Brain pericyte (primary cell): ENCODE data around the gene METTL8.
"Not testable (repeated sequence)": the region's sequence is repeated elsewhere in the genome, so short reads cannot be mapped to it uniquely, and the experiment has no call there.

Experiments
- DNase-seq: peaks from one replicate; pipeline ENCODE4 v3.0.0-alpha.2; 2012; ENCODE audit warnings: low read depth, low spot score

The METTL8 gene

DNA sequence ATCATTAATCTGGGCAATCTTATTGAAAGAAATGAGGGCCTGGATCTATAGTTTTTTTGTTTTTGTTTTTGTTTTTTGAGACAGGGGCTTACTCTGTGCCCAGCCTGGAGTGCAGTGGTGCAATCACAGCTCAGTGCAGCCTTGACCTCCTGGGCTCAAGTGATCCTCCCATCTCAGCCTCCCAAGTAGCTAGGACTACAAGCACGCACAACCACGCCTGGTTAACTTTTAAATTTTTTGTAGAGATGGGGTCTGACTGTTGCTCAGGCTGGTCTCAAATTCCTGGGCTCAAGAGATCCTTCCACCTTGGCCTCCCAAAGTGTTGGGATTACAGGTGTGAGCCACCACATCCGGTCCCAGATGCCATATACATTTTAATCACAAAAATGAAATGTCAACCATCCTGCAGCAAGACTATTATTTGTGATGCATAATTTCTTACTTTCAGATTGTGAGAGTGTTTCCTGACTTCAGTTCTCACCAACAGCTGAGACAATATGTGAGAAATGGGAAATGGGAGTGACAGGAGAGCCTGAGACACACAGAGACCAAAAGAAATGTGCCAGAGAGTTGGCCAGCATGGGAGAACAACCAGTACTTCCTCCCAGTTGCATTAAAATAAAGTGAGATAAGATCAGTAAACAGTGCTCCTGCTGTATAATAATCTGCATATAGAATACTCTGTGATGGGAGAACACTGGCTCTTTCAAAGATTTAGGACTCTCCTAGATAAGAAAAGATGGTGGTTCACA is 87.6 kb downstream of the METTL8 start:
- DNase-seq = no peak

DNA sequence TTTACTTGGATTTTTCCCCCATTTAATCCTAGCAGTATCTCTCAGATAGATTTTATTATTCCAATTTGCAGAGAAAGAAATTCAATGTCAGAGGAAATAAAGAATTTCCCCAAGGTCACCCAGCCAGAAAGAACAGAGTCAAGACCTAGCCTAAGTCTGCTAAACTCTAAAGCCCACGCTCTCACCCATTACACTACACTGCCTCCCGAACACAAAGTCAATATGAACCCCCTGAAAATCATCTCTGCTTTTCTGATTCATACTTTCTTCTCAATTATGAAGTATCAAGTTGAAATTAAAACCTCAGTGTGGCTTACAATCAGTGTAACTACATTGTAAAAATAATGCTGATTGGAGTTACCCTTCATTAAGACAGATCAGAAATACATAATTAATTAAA is 89.6 kb downstream of the METTL8 start:
- DNase-seq = no peak

DNA sequence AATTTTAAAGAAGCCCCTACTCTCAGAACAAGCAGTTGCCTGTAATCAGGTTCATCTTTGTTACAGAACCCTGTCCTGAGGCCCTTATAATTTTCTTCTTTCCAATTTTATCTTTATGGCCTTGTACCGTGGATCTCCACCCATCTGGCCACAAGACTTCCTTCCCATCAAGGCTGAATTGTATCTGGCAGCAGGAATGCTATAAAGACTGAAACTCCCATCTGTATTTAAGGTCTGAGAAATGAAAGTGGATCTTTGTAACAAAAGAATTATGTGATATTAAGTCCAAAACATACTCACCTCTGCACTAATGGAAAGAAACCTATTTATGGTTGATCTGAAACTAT is 91.8 kb downstream of the METTL8 start:
- no peak for DNase-seq

DNA sequence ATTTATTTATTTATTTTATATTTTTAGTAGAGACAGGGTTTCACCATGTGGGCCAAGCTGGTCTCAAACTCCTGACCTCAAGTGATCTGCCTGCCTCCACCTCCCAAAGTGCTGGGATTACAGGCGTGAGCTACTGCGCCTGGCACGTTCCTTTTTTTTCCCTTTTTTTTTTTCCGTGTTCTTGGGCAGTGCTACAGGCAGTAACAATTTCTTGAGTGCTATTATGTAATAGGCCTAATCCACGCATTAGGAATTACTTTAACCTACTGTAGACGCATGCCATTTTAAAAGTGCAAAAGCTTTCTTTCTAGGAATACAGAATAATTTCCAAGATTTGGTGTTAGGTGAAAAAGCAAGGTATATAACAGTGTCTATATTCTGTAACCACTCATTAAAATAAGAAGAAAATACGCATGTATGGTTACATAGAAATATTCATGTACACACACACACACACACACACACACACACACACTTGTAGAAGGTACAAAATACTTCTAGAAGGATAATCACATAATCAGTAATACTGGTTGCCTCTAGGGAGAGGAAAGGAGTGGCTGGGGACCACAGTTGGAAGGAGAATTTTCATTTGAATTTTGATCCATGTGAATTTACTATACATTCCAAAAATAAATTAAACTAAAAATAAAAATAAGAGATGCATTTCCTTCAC is 92.3 kb downstream of the METTL8 start:
- no peak for DNase-seq

DNA sequence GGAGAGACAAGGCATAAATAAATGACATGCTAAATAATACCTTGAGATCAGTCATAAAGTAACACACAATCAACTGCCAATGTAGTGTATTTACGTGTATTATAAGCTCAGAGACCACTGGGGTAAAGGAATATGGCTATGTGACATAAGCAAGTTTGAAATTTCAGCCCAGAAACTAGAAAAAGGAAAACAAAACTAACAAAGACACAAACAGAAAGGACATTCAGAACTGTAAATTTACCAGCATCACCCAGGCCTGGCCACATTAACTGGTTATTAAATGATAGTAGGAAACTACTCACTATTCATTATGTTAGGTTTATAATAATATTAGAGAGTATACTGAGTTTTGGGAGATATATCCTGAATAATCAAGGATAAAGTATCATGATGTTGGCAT is 98.8 kb downstream of the METTL8 start:
- no peak for DNase-seq

DNA sequence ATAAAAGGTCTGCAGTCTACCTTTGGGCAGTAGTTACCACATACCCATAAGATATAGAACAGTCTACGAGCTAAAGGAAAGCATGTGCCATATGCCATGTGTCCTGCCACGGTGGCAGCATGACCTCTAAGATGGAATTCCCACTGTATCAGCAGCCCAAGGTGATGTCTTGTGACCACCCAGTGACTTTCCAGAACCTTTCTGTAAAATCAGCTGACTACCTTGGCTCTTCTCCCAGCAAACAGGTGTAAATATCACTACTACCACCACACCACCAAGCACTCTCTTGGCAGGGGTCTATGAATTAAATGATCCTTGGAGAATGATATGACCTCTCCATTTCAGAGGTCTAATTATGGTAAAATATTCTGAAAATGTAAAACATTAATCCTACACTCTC is 99.6 kb downstream of the METTL8 start:
- DNase-seq = no peak

DNA sequence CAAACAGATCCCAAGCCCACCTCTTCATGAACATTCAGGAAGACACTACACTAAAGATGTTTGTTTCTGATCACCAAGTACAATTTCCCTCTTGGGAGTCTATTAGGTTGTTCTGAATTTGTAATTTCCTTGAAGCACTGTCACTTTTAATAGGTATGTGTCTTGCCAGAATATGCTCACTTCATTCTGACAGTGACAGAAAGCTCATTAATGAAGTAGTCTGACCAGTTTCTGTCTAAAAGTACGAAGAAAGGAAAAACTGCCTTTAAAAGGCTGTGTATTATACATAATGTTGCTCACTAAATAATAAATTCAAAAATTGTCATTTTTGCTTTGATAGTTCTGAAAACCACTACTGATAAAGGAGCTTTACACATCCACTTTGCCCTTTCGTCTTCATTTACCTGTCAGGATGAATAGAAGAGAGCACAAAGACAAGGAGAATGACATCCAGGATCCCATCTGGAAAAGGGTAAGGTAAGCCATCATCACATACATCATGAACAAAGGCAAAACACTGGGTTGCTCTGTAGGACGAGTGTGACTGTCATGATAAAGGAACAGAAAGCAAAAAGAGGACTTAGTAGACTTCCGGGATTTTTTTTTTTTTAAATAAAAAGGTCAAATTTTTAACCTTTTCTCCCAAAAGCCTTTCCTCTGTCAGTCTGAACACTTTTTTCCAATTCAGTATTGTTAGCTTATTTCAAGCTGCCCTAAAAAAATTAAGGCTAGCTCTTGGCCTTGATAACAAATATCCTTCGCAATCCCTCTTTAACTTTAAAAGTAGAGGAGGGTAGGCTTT is 103.4 kb downstream of the METTL8 start:
- DNase-seq = no peak

DNA sequence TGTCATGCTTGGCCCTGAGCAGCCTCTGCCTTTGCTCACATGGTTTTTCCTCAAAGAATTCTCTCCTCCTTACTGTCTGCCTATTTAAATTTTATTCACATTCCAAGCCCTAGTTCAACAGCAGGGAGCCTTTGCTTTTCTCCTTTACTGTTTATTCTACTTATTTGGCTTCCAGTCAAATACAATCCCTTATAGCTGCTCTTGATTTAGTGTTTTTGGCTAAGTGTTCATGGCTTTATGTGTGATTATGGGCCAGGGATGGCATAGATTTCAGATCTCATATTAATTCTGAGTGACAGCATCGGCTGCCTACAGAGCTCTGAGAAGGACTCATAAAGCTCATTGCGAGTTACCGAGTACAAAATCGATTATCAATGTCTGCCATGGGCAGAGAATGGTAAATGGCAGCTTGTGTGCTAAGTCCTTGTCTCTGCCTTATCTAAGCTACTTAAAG is 106.7 kb downstream of the METTL8 start:
- peak; percentile 36 for DNase-seq

DNA sequence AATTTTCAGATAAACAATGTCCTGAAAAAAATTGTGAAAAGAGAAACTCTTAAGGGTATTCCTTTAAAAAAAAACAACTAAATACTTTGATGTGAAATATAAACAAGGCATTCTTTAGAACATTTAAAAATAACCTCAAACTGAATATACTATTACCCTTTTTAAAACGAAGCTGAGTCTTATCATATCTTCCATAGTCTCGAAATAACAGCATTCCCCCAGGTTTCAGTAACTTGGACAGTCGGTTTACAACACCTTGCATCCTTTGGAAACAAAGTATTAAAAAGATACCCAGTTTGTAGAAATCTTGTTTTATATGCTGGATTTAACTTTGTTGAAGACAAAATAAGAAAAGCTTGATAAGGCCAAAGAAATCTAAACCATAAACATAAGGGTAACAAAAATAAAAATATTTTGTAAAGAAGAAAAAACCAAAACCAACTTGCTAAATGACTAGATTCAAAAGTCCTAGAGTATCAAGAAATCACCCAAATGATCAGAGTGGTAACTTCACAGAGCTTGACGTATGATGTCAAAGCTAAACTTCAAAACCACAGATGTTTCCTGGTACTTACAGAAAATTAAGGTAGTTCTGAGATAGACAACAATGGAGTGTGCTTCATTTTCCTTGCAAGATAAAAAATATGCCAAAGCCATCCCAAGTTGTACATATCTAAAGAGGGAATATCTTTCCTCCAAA is 107.8 kb downstream of the METTL8 start:
- no peak for DNase-seq

DNA sequence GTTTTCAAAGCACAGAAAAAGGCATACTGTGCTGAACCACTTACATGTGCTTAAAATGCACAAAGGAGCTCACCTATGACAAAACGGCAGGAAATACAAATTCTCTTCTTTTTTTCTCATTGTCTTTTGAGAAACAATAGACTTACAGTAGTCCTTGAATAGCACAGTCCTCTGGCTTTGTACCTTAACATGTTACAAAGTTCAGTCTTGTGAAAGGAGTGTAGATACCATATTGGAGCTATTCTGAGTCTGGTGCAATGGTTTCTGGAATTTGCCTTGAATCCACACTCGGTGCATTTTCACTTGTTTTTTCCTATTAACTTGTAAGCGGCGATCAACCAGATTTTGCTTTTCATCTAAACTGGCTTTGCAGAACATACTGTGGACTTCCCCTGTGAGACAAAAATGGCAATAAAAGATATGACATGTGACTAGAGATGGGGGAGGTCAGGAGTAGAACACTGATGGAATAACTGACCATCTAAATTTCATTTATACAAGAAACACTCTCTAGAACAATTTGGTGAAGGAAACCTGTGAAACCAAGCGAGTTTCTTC is 109.7 kb downstream of the METTL8 start:
- DNase-seq = no peak

DNA sequence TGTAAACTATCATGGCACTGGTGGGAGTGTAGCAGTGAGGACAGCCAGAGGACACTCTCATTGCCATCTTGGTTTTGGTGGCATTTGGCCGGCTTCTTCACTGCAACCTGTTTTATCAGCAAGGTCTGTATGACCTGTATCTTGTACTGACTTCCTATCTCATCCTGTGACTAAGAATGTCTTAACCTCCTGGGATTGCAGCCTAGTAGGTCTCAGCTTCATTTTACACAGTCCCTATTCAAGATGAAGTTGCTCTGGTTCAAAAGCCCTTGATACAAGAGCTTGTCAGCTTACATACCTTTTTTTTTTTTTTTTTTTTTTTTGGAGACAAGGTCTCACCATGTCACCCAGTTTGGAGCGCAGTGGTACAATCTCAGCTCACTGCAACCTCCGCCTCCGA is 110.9 kb downstream of the METTL8 start:
- DNase-seq = no peak

DNA sequence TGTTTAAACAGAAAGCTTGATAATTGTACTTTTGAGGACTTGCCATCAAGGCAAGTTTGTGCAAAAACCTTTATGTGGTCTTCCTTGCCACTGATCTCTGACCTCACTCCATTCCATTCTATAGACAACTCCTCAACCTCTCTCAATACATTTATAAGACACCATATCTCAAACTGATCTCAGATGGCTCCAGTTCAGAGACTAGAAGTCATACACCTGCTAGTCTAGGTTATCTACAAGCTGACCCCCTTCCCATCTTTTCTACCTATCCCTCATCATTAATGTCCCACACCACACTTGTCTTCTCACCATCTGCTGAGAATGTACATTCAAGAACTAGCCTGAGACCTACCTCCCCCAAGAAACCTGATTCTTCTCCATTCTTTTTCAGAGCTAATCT is 113.1 kb downstream of the METTL8 start:
- DNase-seq = no peak

DNA sequence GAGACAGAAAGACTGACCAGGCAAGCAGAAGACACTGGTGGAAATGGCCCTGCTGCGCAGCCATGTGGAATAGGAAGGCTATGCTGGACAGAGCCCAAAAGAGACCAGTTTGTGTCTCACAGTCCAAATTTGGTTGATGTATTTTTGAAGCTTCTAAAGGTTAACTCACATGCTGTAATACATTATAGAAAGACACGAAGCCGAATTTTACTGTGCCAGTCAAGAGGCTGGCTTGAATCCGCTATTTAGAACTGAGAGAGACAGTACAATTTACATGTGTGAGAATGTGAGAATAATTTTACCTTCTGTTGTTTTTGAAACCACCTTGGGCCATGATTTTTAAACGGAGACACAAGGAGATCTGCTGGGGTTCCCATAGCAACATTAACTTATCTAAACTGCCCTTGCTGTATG is 113.6 kb downstream of the METTL8 start:
- no peak for DNase-seq

DNA sequence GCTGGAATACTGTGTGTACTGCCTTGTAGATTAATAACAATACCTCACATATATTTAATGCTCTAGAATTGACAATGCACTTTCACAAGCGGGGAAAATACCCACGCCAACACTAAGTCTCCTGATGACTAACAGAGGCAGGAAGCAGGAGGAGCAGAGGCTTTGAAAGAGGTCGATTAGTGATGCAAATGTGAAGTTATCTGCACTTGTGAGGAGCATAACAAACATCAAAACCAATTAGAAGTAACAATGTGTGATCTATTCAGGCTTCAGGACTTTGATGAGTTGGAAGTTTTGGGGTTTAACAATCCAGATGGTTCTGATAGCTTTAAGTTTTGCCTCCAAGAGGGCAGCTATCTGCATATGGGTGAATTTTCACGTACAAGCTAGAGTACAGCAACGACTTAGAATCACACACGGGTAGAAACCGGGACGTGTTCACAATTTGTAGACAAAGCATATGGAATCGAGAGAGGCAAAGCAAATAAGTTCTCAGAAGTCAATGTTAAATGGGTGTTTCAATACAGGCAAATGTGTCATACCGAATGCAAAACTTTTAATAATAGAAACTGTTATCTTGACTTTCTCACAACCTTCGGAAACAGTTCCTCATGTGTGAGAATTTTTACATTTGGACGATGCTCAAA is 114.5 kb downstream of the METTL8 start:
- no peak for DNase-seq

DNA sequence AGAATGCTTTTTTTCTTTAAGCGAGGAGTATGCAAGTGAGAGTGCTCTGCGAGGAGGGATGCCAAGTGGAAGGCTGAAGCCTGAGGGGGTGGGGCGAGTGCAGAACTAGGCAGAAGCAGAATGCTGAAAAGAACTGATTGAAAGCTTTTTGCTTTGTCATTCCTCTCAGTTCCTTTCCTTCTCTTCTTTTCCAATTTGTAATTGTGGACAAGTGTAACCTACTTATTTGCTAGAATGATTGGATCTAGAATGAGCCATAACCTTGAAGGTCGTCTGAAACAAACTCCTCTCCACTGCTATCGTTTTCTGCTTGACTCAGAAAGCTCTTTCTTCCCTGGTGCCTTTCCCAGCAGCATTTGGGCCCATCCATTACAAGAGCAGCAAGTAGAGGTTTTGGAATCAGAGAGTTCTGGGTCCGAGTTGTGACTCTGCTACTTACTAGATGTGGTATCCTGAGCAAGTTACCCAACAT is 115.3 kb downstream of the METTL8 start:
- DNase-seq = no peak

DNA sequence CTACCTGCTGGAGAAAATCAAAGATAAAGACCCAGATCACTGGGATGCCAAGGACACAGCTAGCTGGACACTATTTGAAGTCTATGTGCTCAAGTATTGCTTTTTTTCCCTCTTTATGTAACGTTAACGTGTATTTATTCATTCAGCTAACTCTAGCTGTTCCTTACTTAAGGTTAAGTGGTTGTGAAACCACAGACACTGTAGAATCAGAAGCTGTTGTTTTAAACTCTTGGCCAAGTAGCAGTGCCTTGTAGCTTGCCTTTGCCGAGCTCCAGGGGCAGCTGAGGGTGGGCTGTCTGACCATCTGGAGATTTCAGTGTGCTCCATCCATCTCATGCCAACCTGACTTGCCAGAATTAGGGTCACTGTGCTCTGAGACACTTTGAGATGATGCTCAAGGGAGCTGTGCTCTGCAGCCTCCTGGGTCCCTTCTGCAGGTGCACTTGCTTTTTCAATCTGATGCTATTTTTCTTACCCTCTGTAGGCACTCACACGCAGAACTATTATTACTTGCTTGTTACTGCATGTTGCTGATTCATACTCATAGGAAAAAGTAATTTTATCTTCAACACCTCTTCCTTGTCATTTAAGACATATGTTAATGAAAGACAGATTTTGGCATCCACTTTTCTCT is 116.2 kb downstream of the METTL8 start:
- no peak for DNase-seq

DNA sequence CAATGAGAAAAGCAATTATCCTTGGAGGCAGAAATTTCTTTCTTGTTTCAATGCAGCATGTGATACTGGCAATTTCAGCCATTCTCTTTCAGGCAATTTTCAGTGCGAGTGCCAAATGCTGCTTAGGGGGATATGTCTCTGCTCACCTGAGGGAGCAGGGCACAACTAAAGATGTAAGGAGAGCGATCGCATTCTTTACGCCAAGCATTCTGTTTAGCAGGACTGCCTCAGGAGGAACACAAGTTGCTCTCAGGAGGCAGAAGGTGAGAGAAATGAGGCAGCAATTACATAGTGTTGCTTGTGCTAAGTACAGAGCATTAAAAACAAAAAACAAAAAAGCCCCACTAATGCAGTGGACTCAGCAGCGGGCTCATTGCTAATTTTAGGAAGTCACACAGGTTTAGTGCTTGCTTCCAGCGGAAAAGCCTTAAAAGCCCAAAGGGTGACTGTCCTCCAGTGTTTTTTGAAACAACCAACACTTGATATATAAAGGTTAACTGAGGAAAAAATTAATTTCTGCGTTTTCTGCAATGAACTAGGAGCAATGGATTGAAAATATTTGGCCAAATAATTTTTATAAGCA is 116.9 kb downstream of the METTL8 start:
- DNase-seq = no peak

DNA sequence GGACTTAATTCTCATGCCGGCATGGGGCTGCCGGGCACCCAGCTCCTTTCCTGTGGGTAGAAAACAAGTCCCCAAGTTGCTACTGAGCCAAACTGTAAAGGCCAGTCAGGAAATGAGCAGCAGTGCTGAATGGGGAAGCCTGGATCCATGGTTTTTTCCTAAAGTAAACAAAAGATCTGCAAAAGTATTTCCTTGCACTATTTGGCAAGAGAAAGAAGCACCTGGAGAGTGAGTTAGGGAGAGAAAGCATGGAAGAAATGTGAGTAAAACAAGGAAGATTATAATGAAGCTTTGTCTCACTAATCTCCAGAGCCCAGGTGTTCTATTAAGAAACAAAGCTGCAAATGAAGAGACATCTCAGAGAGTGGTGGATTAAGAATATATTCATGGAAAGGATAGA is 117.6 kb downstream of the METTL8 start:
- DNase-seq = no peak

DNA sequence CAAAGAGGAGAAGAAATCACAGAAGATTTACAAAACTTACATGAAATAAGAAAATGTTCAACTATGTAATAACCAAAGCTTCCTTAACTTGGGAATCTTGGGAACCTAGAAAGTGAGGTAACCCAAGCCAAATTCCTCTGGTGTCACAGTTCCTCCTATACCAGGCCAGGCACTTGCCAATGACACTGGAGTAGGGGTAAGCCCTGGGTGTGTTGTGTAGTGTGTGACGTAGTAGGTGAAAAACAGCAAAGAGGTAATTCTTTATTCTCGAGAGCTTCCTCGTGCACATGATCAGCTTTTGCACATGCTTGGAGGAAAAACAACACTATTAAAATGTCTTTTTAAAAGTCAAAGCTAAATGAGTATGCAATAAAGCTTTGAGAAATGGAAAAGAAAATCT is 118.0 kb downstream of the METTL8 start:
- no peak for DNase-seq

DNA sequence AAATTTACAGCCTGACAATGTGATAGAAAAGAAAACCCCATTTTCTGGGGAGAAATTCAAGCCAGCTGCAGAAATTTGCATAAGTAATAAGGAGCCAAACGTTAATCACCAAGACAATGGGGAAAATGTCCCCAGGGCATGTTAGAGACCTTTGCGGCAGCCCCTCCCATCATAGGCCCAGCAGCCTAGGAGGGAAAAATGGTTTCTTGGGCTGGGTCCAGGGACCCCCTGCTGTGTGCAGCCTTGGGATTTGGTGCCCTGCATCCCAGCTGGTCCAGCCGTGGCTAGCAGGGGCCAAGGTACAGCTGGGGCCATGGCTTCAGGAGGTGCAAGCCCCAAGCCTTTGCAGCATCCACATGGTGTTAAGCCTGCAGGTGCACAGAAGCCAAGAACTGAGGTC is 121.6 kb downstream of the METTL8 start:
- DNase-seq = not testable (repeated sequence)
